HG02642 (cell line): ENCODE results near the gene ZNF200.
"Not testable (repeated sequence)": the region's sequence is repeated elsewhere in the genome, so short reads cannot be mapped to it uniquely, and the experiment has no call there.

Experiments used
- ATAC-seq: cut with Tn5 transposase; IDR thresholded peaks from one replicate; pipeline ENCODE4 v1.9.1; 2021; ENCODE audit warnings: mild to moderate bottlenecking; ENCODE audit not compliant: unreplicated experiment, poor library complexity

Gene ZNF200

GRCh38 chr16:3182608-3183444 lies 52.1 kb downstream of the ZNF200 start:
- no peak for ATAC-seq

GRCh38 chr16:3182293-3182607 lies 52.7 kb downstream of the ZNF200 start:
- not testable (repeated sequence) for ATAC-seq

GRCh38 chr16:3180445-3180878 lies 54.5 kb downstream of the ZNF200 start:
- ATAC-seq = no peak

GRCh38 chr16:3179651-3180050 lies 55.3 kb downstream of the ZNF200 start:
- no peak for ATAC-seq

- ATAC-seq = no peak
Observed at GRCh38 chr16:3175157-3176093, 59.5 kb downstream of the ZNF200 start.

GRCh38 chr16:3174618-3175148 lies 60.3 kb downstream of the ZNF200 start:
- ATAC-seq = no peak

GRCh38 chr16:3173892-3174617 lies 60.9 kb downstream of the ZNF200 start:
- no peak for ATAC-seq
